Cardiac fibroblast (primary cell): Measurements from ENCODE around the gene HDAC11.

ENCODE experiments used
- DNase-seq, 2 donors: peaks; one replicate each; pipeline versions ENCODE4 v3.0.0 to v3.0.0-alpha.2; 2010; ENCODE audit warnings: low read depth in 2 of 2
- H3K4me3 ChIP-seq, 2 donors: replicated peaks in 1 of 2; 1 replicate in 1 of 2; 2 replicates in 1 of 2; pipeline ENCODE4 v1.5.1; 2011; ENCODE audit warnings: low read depth in 2 of 2, low read length in 2 of 2, mild to moderate bottlenecking in 2 of 2, moderate library complexity in 1 of 2
- TF ChIP-seq, protein P1 (sequence below): IDR thresholded peaks from one replicate; pipeline ENCODE4 v1.5.1; 2011; ENCODE audit warnings: low read depth, mild to moderate bottlenecking, low read length, inconsistent platforms

The HDAC11 gene

DNA sequence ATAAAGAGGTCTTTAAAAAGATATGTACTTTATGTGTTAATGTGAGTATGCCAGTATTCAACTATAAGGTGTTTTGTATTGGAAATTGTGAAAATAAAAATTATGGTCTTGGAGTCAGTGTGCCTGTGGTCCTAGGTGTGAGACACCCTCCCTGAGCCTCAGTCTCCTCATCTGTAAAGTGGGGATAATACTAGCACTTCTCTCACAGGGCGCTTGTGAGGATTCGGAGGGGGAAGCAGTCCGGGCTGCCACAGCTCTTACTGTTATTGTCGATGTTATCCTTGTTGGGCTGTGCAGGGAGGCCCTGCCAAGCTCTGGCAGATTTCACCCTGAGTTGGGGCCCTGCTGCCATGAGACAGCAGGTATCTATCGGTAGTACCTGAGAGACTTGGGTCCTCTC, 42.1 kb downstream of the HDAC11 start:
- TF ChIP-seq, protein P1, sequence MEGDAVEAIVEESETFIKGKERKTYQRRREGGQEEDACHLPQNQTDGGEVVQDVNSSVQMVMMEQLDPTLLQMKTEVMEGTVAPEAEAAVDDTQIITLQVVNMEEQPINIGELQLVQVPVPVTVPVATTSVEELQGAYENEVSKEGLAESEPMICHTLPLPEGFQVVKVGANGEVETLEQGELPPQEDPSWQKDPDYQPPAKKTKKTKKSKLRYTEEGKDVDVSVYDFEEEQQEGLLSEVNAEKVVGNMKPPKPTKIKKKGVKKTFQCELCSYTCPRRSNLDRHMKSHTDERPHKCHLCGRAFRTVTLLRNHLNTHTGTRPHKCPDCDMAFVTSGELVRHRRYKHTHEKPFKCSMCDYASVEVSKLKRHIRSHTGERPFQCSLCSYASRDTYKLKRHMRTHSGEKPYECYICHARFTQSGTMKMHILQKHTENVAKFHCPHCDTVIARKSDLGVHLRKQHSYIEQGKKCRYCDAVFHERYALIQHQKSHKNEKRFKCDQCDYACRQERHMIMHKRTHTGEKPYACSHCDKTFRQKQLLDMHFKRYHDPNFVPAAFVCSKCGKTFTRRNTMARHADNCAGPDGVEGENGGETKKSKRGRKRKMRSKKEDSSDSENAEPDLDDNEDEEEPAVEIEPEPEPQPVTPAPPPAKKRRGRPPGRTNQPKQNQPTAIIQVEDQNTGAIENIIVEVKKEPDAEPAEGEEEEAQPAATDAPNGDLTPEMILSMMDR, result no peak
- DNase-seq, result no peak

DNA sequence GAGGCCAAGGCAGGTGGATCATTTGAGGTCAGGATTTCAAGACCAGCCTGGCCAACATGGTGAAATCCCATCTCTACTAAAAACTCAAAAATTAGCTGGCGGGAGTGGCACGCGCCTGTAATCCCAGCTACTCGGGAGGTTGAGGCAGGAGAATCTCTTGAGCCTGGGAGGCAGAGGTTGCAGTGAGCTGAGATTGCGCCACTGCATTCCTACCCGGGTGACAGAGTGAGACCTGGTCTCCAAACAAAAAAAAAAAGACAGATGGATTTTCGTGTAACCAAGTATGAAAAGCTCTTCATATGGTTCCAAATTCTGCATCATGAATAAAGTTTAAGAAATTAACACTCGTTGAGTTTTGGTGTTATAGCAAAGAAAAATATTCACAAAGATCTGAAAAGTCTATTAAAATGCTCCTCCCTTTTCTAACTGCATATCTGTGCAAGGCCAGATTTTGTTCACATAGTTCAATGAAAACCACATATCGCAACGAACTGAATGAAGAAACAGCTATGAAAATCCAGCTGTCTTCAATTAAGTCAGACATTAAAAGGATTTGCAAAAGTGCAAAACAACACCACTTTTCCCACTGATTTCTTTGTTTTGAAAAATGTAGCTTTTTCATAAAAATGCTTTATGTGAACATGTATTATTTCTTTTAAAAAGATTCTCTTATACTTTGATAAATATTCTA, 45.0 kb downstream of the HDAC11 start:
- peak; percentile 31 to 69 for DNase-seq
- TF ChIP-seq, protein P1, result no peak
- no peak overlapping the region for H3K4me3 ChIP-seq

More for the DNA sequence above, 42.1 kb downstream of the HDAC11 start:
- H3K4me3 ChIP-seq, result no peak overlapping the region

DNA sequence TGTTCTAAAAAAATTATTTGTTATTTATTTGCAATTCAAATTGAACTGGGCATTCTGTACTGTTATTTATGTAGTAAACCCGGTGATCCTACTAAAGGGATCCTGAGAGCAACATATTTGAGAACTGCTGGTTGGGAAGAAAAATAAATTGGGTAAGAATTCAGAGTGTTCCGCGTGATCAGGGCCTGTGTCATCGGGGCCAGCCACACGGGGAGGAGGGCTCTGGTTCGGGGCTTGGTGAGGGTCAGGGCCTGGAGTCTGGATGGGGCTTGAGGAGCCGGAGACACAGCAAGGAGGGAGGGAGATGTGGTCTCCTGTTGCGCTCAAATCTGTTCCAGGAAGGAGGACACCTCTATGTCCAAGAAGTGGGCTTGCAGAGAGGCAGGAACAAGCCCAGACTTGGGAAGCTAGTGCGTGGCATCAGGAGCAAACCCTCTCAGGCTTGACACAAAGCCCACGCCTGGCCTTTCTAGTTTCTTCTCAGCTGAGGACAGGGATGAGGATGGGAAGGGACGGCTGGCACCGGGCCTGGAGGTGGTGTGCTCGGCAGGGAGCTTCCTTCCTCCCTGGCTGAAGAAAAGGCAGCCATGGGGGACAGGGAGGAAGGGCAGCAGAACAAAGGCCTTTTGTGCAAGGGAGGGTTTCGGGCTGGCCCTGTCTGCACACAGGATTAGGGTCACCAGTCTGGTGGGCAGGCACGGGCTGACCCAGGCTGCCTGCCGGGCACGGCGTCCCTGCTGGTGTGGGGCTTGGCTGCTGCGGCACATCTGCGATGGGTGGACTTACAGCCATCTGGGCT, 45.9 kb downstream of the HDAC11 start:
- TF ChIP-seq, protein P1, result no peak
- no peak overlapping the region for H3K4me3 ChIP-seq
- no peak for DNase-seq

DNA sequence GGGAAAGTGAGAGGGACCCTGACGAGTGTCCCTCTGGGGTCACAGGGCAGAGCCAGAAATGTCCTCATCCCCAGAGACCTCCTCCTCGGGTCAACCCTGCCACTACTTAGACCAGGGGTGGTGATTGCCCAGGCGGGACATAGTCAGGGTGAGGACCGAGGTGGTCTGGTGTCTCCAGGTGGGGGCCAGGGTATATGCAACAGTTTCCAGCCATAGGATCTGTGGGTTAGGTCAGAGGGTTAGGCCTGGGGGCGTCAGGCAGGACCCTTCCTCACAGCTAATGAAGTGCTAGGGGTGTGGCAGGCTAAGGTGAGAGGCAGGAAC, 46.5 kb downstream of the HDAC11 start:
- TF ChIP-seq, protein P1, result no peak
- DNase-seq, result no peak
- H3K4me3 ChIP-seq, result no peak overlapping the region

DNA sequence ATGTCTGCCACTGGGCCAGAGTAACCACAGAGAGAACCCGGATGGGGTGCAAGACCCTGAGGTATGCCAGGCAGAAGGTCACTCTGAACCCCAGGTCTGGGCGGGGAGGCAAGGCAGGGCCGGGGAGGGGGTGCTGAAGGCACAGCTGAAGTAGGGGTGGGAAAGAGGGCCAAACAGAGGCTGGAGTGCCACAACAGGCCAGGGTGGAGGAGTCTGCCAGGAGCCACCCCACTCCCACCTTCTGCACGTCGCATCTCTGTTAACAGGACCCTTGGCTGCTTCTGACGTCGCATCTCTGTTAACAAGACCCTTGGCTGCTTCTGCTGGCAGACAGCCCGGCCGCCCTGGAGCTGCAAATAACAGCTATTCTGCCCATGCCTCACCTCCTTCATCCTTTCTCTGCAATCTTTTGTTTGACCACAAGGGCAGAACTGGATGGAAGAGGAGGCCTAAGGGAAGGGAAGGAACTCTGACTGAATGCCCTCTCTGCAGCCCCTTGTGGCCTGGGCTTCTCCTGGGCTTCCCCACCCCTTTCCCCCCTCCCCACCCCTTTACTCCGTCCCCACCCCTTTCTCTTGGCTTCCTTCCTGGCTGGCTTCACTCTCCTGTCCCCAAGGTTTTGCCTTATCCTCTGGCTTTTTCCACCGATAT, 48.2 kb downstream of the HDAC11 start:
- no peak overlapping the region for H3K4me3 ChIP-seq
- DNase-seq, result peak; percentile 20 to 64
- TF ChIP-seq, protein P1, result peak; percentile 33

DNA sequence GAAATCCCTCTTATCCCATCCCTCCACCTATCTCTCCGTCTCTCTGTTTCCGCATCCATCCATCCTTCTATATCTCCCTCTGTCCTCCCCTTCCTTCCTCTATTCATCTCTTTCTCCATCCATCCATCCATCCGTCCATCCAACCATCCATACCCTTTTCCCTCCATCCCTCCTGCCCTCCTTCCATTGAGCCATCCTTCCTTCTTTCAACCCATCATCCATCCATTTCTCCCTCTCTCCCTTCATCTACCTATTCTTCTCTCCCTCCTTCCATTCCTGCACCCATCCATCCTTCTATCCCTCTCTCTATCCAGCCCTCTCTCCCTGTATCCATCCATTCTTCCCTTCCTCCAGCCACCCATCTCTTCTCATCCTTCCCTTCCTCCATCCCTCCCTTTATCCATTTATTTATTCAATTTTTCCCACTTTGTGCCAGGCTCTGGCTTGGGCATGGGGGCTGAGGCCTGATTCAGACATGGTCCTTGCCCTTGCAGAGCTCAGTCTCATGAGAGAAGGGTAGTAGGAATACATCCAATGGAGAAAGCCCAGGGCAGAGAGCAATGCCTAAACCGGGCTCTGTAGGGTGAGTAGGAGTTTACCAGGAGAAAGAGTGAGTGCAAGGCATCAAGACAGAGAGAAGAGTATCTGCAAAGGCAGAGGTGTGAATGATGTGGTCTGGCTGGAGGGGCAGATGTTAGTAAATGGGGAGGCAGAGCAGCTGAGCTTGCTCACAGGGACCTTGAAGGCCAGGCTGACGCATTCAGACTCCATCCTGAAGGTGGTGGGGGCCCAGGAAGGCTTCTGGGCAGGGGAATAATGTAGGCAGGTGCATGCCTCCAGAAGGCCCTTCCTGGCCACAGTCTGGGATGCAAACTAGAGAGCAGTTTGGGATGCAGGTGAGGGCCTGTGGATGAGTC, 49.3 kb downstream of the HDAC11 start:
- DNase-seq, result no peak
- H3K4me3 ChIP-seq, result no peak overlapping the region
- TF ChIP-seq, protein P1, result no peak
